ENCODE results near the gene HTR3C. TPM values are rescaled to one million over a fixed set of nuclear protein-coding genes. Genes with fewer than 3 reads are reported as not detected.

HTR3C gene
- total RNA-seq, 3 donors from 2014 or later = not detected

- TF ChIP-seq POLR2AphosphoS5 (IDR thresholded peaks at IDR 0.05) = no peak
- TF ChIP-seq POLR2A (IDR thresholded peaks at IDR 0.05) = no peak
- TF ChIP-seq CTCF (IDR thresholded peaks at IDR 0.05) = no peak
- H3K9me3 ChIP-seq = no peaks in the 10 kb centered on the region
- H3K36me3 ChIP-seq = no peaks in the 10 kb centered on the region
- H3K4me1 ChIP-seq = no peaks in the 10 kb centered on the region
- H3K27me3 ChIP-seq = no peaks in the 10 kb centered on the region
- intact Hi-C loops (cut with DNase I; ENCODE audit: low total_unique reads) = no loop called here
- no peak overlapping the region for H3K4me3 ChIP-seq
- no peak for DNase-seq (ENCODE audit: low spot score in 2 of 2)
- no peak overlapping the region for H3K27ac ChIP-seq
These were observed 23.1 kb downstream of the HTR3C start for GRCh38 chr3:184075901-184076300.

- Histone ChIP-seq H3K4me3 (no peak overlapping the region), H3K27ac (no peak overlapping the region), H3K27me3 (no peaks in the 10 kb centered on the region), H3K9me3 (no peaks in the 10 kb centered on the region), H3K36me3 (no peaks in the 10 kb centered on the region), H3K4me1 (no peaks in the 10 kb centered on the region)
- no peak for DNase-seq (ENCODE audit: low spot score in 2 of 2)
- intact Hi-C loops (cut with DNase I; ENCODE audit: low total_unique reads) = no loop called here
- no peak for TF ChIP-seq CTCF (IDR thresholded peaks at IDR 0.05)
These were observed 25.0 kb downstream of the HTR3C start for GRCh38 chr3:184077881-184078280.

GRCh38 chr3:184078851-184079250 lies 26.0 kb downstream of the HTR3C start:
- no peak for DNase-seq (ENCODE audit: low spot score in 2 of 2)
- no peaks in the 10 kb centered on the region for H3K27me3 ChIP-seq
- TF ChIP-seq POLR2A (IDR thresholded peaks at IDR 0.05) (no peak), CTCF (IDR thresholded peaks at IDR 0.05) (no peak), POLR2AphosphoS5 (IDR thresholded peaks at IDR 0.05) (no peak)
- no peak overlapping the region for H3K27ac ChIP-seq
- intact Hi-C loops (cut with DNase I; ENCODE audit: low total_unique reads) = no loop called here
- no peaks in the 10 kb centered on the region for H3K36me3 ChIP-seq
- no peaks in the 10 kb centered on the region for H3K9me3 ChIP-seq
- H3K4me3 ChIP-seq = no peak overlapping the region
- H3K4me1 ChIP-seq = no peaks in the 10 kb centered on the region

- TF ChIP-seq POLR2A (IDR thresholded peaks at IDR 0.05) (no peak), CTCF (IDR thresholded peaks at IDR 0.05) (no peak), POLR2AphosphoS5 (IDR thresholded peaks at IDR 0.05) (no peak)
- H3K27me3 ChIP-seq = no peaks in the 10 kb centered on the region
- no peaks in the 10 kb centered on the region for H3K4me1 ChIP-seq
- no peak for DNase-seq (ENCODE audit: low spot score in 2 of 2)
- no peak overlapping the region for H3K27ac ChIP-seq
- intact Hi-C loops (cut with DNase I; ENCODE audit: low total_unique reads) = no loop called here
- H3K9me3 ChIP-seq = no peaks in the 10 kb centered on the region
- no peak overlapping the region for H3K4me3 ChIP-seq
- H3K36me3 ChIP-seq = no peaks in the 10 kb centered on the region
These were observed 28.4 kb downstream of the HTR3C start for GRCh38 chr3:184081116-184081830.

- H3K4me3 ChIP-seq = no peak overlapping the region
- H3K27me3 ChIP-seq = no peaks in the 10 kb centered on the region
- TF ChIP-seq POLR2A (IDR thresholded peaks at IDR 0.05) (no peak), CTCF (IDR thresholded peaks at IDR 0.05) (no peak), POLR2AphosphoS5 (IDR thresholded peaks at IDR 0.05) (no peak)
- no peaks in the 10 kb centered on the region for H3K9me3 ChIP-seq
- DNase-seq (ENCODE audit: low spot score in 2 of 2) = no peak
- no peaks in the 10 kb centered on the region for H3K36me3 ChIP-seq
- H3K27ac ChIP-seq = no peak overlapping the region
- H3K4me1 ChIP-seq = no peaks in the 10 kb centered on the region
- intact Hi-C loops (cut with DNase I; ENCODE audit: low total_unique reads) = no loop called here
These were observed 29.2 kb downstream of the HTR3C start for GRCh38 chr3:184082034-184082433.
